PFSK-1 (cell line): ENCODE measurements around the gene PI3.

Experiments
- POLR2AphosphoS5 ChIP-seq: IDR thresholded peaks from 2 replicates; pipeline ENCODE4 v1.6.1; 2012; ENCODE audit warnings: low read depth, mild to moderate bottlenecking, control low read depth, low read length, moderate library complexity
- REST ChIP-seq, 2 experiments: IDR thresholded peaks; 2 replicates each; pipeline versions ENCODE4 v1.6.1 to v1.8.0; 2011 to 2012; ENCODE audit warnings: low read depth in 2 of 2, low read length in 2 of 2, control low read depth in 1 of 2, inconsistent platforms in 1 of 2, mild to moderate bottlenecking in 1 of 2, moderate library complexity in 1 of 2; ENCODE audit not compliant: insufficient read depth in 1 of 2
- SIN3A ChIP-seq: IDR thresholded peaks from 2 replicates; pipeline ENCODE4 v1.6.1; 2012; ENCODE audit warnings: mild to moderate bottlenecking, low read length, moderate library complexity, borderline replicate concordance; ENCODE audit not compliant: insufficient read depth

- TF ChIP-seq POLR2AphosphoS5 (no peak), REST (IDR thresholded peaks at IDR 0.05; ENCODE audit: insufficient read depth in 1 of 2, low read depth in 2 of 2, low read length in 2 of 2) (no peak), SIN3A (no peak)
Measured at GRCh38 chr20:45187693-45188092, 13.0 kb downstream of the PI3 start.
